ENCODE data around the gene WDR91. TPM values are rescaled to one million over a fixed set of nuclear protein-coding genes. Genes with fewer than 3 reads are reported as not detected.

The WDR91 gene
- total and polyA plus RNA-seq, 2 donors (not counting 1 experiment from before 2014, with no cell fraction given): 6.0 to 27.4 TPM

DNA sequence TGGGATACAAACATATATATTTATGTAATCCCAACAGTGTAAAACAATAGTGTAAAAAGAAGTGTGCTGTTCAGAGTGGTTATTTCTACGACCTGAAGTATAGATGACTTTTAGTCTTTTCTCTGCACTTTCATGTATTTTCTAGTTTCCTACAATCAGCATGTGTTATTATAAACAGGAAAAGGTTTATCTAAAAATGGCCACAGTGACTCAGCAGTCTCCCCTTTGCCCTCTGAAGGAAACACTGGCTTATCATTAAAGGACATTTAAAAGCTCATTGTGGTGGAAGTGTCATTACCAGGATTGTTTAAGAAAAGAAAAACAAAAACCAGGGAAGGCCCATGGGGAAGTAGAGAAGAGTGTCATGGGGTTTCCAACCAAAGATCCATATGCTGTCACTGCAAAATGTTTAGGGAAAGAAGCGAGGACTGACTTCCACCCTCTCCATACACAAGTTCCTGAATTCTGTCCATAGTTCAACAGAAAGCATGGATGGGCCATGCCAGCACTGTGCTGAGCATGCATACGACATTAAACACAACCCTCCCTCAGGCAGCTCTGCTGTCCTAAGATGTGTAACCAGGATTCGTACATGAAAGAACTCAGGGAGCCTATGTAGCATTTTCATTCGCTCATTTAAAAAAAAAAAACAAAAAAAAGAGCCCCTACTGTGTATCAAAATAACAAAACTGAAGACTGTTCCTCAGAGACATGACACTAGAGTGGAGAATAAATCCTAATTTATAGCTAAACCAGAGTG is 51.0 kb downstream of the WDR91 start:
- TF ChIP-seq EZH2 (IDR thresholded peaks at IDR 0.05; ENCODE audit: low read length, missing control alignments): no peak
- TF ChIP-seq, protein P1, sequence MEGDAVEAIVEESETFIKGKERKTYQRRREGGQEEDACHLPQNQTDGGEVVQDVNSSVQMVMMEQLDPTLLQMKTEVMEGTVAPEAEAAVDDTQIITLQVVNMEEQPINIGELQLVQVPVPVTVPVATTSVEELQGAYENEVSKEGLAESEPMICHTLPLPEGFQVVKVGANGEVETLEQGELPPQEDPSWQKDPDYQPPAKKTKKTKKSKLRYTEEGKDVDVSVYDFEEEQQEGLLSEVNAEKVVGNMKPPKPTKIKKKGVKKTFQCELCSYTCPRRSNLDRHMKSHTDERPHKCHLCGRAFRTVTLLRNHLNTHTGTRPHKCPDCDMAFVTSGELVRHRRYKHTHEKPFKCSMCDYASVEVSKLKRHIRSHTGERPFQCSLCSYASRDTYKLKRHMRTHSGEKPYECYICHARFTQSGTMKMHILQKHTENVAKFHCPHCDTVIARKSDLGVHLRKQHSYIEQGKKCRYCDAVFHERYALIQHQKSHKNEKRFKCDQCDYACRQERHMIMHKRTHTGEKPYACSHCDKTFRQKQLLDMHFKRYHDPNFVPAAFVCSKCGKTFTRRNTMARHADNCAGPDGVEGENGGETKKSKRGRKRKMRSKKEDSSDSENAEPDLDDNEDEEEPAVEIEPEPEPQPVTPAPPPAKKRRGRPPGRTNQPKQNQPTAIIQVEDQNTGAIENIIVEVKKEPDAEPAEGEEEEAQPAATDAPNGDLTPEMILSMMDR (conservative IDR thresholded peaks at IDR 0.05 in 1 of 2, IDR thresholded peaks at IDR 0.05 in 1 of 2; ENCODE audit: low read depth in 1 of 2, low read length in 2 of 2): no peak
- no peak overlapping the region for H2AFZ ChIP-seq (ENCODE audit: low read length)
- peak overlapping the region; percentile 21 for H3K4me2 ChIP-seq (ENCODE audit: extremely low read depth, insufficient read depth, low read length)

DNA sequence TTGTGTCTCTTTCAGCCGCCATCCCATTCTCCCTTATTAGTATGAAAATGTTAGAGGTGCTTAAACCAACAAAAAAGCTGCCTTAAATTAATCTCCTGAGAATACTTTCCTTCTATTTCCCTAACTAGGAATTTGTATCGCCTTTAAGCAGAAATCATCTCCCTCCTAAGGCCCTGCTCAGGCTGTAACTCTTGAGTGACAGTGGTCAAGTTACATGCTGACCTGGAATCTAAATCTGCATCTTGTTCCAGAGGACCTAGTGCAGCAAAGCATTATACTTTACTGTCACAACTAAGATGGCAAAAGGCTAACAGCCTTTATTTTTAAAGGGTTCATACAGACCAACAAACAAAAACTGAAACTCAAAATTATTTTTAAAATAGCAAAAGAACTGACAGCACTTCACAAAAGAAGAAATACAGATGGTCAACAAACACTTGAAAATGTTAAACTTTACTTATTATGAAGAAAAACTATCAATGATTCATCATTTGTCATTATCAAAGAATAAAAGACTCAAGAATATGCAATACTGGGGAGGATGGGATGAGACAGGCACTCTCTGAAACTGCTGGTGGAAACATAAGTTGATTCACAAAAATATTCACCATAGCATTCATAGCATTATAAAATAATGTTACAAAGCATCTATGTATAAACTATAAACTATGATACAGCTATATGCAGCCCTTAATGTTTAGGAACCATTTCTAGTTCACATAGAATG is 51.8 kb downstream of the WDR91 start:
- TF ChIP-seq, protein P1 (conservative IDR thresholded peaks at IDR 0.05 in 1 of 2, IDR thresholded peaks at IDR 0.05 in 1 of 2; ENCODE audit: low read depth in 1 of 2, low read length in 2 of 2): no peak
- no peak for TF ChIP-seq EZH2 (IDR thresholded peaks at IDR 0.05; ENCODE audit: low read length, missing control alignments)
- no peaks in the 10 kb centered on the region for H3K79me2 ChIP-seq (ENCODE audit: control insufficient read depth, insufficient read depth, low read length)
- no peak overlapping the region for H2AFZ ChIP-seq (ENCODE audit: low read length)
- peak overlapping the region; percentile 40 for H3K27ac ChIP-seq (ENCODE audit: insufficient read depth, low read length)
- H3K9ac ChIP-seq (ENCODE audit: insufficient read depth, low read length): no peak overlapping the region
- DNase-seq (ENCODE audit: low read depth in 2 of 2): no peak
- peaks cover under 1% of the 10 kb centered on the region for H3K36me3 ChIP-seq (ENCODE audit: control insufficient read depth, insufficient read depth, low read length)
- peak overlapping the region; percentile 37 for H3K4me2 ChIP-seq (ENCODE audit: extremely low read depth, insufficient read depth, low read length)
- no peak overlapping the region for H3K4me3 ChIP-seq (replicated peaks in 1 of 4; ENCODE audit: control extremely low read depth in 1 of 4, insufficient read depth in 1 of 4, low read depth in 3 of 4, low read length in 4 of 4)
- no peaks in the 10 kb centered on the region for H3K9me3 ChIP-seq (ENCODE audit: control insufficient read depth, insufficient read depth, low read depth, low read length)
- H3K4me1 ChIP-seq (ENCODE audit: control insufficient read depth, extremely low read depth, insufficient read depth, low read length): peaks cover 15% of the 10 kb centered on the region
- no peaks in the 10 kb centered on the region for H3K27me3 ChIP-seq (ENCODE audit: control insufficient read depth, insufficient read depth, low read length)
- H4K20me1 ChIP-seq (ENCODE audit: control insufficient read depth, extremely low read depth, insufficient read depth, low read length): no peaks in the 10 kb centered on the region

More for the DNA sequence above, 51.0 kb downstream of the WDR91 start:
- peak; percentile 52 to 55 for DNase-seq (ENCODE audit: low read depth in 2 of 2)
- H3K27me3 ChIP-seq (ENCODE audit: control insufficient read depth, insufficient read depth, low read length): no peaks in the 10 kb centered on the region
- peaks cover 15% of the 10 kb centered on the region for H3K4me1 ChIP-seq (ENCODE audit: control insufficient read depth, extremely low read depth, insufficient read depth, low read length)
- H3K27ac ChIP-seq (ENCODE audit: insufficient read depth, low read length): peak overlapping the region; percentile 40
- H3K4me3 ChIP-seq (replicated peaks in 1 of 4; ENCODE audit: control extremely low read depth in 1 of 4, insufficient read depth in 1 of 4, low read depth in 3 of 4, low read length in 4 of 4): no peak overlapping the region
- H3K79me2 ChIP-seq (ENCODE audit: control insufficient read depth, insufficient read depth, low read length): no peaks in the 10 kb centered on the region
- no peaks in the 10 kb centered on the region for H3K9me3 ChIP-seq (ENCODE audit: control insufficient read depth, insufficient read depth, low read depth, low read length)
- peaks cover 5% of the 10 kb centered on the region for H3K36me3 ChIP-seq (ENCODE audit: control insufficient read depth, insufficient read depth, low read length)
- H3K9ac ChIP-seq (ENCODE audit: insufficient read depth, low read length): no peak overlapping the region
- no peaks in the 10 kb centered on the region for H4K20me1 ChIP-seq (ENCODE audit: control insufficient read depth, extremely low read depth, insufficient read depth, low read length)

DNA sequence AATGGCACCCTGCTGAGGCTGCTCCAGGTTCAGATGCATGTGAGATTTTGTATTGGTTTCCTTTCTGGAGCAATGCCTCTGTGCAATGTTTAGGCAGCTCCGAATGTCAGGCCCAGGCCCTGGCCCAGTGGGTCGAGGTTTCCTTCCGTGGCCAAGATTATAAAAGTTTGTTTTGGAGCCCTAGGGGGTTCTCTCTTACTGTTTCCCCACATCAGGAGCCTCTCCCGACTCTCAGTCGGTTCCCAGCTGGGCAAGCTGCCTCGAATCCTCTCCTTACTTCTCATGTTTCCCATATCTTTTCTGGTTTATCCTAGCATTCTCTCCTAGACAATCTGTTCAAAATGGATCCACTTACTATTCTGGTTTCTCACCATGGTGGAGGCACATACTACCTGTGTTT is 52.5 kb downstream of the WDR91 start:
- no peak overlapping the region for H3K27ac ChIP-seq (ENCODE audit: insufficient read depth, low read length)
- no peak overlapping the region for H3K4me3 ChIP-seq (replicated peaks in 1 of 4; ENCODE audit: control extremely low read depth in 1 of 4, insufficient read depth in 1 of 4, low read depth in 3 of 4, low read length in 4 of 4)
- H3K79me2 ChIP-seq (ENCODE audit: control insufficient read depth, insufficient read depth, low read length): no peaks in the 10 kb centered on the region
- no peak overlapping the region for H3K9ac ChIP-seq (ENCODE audit: insufficient read depth, low read length)
- H2AFZ ChIP-seq (ENCODE audit: low read length): no peak overlapping the region
- no peaks in the 10 kb centered on the region for H3K27me3 ChIP-seq (ENCODE audit: control insufficient read depth, insufficient read depth, low read length)
- DNase-seq (ENCODE audit: low read depth in 2 of 2): no peak
- H3K36me3 ChIP-seq (ENCODE audit: control insufficient read depth, insufficient read depth, low read length): no peaks in the 10 kb centered on the region
- no peak for TF ChIP-seq EZH2 (IDR thresholded peaks at IDR 0.05; ENCODE audit: low read length, missing control alignments)
- TF ChIP-seq, protein P1 (conservative IDR thresholded peaks at IDR 0.05 in 1 of 2, IDR thresholded peaks at IDR 0.05 in 1 of 2; ENCODE audit: low read depth in 1 of 2, low read length in 2 of 2): no peak
- no peak overlapping the region for H3K4me2 ChIP-seq (ENCODE audit: extremely low read depth, insufficient read depth, low read length)
- no peaks in the 10 kb centered on the region for H3K9me3 ChIP-seq (ENCODE audit: control insufficient read depth, insufficient read depth, low read depth, low read length)
- peaks cover 15% of the 10 kb centered on the region for H3K4me1 ChIP-seq (ENCODE audit: control insufficient read depth, extremely low read depth, insufficient read depth, low read length)
- H4K20me1 ChIP-seq (ENCODE audit: control insufficient read depth, extremely low read depth, insufficient read depth, low read length): no peaks in the 10 kb centered on the region
